GM23338 (cell line): ENCODE measurements around the gene TINAG.

Experiments used
- CREB1 ChIP-seq: fragments of 250-450 bp; sonication (Bioruptor Pico); IDR thresholded peaks from 2 replicates; pipeline ENCODE4 v1.5.0; 2020; ENCODE audit warnings: low read depth, mild to moderate bottlenecking, moderate library complexity
- CTCF ChIP-seq, 2 experiments: fragments of 200-600 bp in 1 of 2; sonication (generic) in 1 of 2; conservative IDR thresholded peaks; 2 replicates each; pipeline versions ENCODE4 v1.5.1 to v1.6.1; 2016 to 2017; ENCODE audit warnings: antibody characterized with exemption in 2 of 2, low read depth in 2 of 2, mild to moderate bottlenecking in 2 of 2, moderate library complexity in 1 of 2
- EZH2 ChIP-seq: fragments of 200-600 bp; sonication (generic); IDR thresholded peaks from one replicate; pipeline ENCODE4 v1.8.0; 2017; ENCODE audit warnings: antibody characterized with exemption, mild to moderate bottlenecking, low read depth; ENCODE audit not compliant: unreplicated experiment
- EZH2phosphoT487 ChIP-seq: fragments of 200-600 bp; sonication (generic); IDR thresholded peaks from one replicate; pipeline ENCODE4 v1.8.1; 2018; ENCODE audit warnings: antibody characterized with exemption; ENCODE audit not compliant: unreplicated experiment
- JUNB ChIP-seq: IDR thresholded peaks from one replicate; pipeline ENCODE4 v1.6.1; 2016; ENCODE audit warnings: antibody characterized with exemption; ENCODE audit not compliant: unreplicated experiment
- NANOG ChIP-seq: IDR thresholded peaks from 2 replicates; pipeline ENCODE4 v1.6.1; 2016; ENCODE audit warnings: antibody characterized with exemption, borderline replicate concordance
- POLR2AphosphoS5 ChIP-seq: IDR thresholded peaks from 2 replicates; pipeline ENCODE4 v1.6.1; 2016; ENCODE audit warnings: antibody characterized with exemption, low read depth
- REST ChIP-seq: IDR thresholded peaks from one replicate; pipeline ENCODE4 v1.6.1; 2018; ENCODE audit warnings: antibody characterized with exemption; ENCODE audit not compliant: unreplicated experiment
- STAT1 ChIP-seq: IDR thresholded peaks from one replicate; pipeline ENCODE4 v1.6.1; 2016; ENCODE audit warnings: antibody characterized with exemption; ENCODE audit not compliant: unreplicated experiment
- ZNF114 ChIP-seq: fragments of 250-450 bp; sonication (Bioruptor Pico); IDR thresholded peaks from 2 replicates; pipeline ENCODE4 v1.5.0; 2020; ENCODE audit warnings: mild to moderate bottlenecking, moderate library complexity
- ZNF331 ChIP-seq: fragments of 250-450 bp; sonication (Bioruptor Pico); IDR thresholded peaks from 2 replicates; pipeline ENCODE4 v1.5.0; 2020; ENCODE audit warnings: low read depth, mild to moderate bottlenecking, moderate library complexity
- ZNF462 ChIP-seq: fragments of 250-450 bp; sonication (Bioruptor Pico); IDR thresholded peaks from 2 replicates; pipeline ENCODE4 v1.5.0; 2020; ENCODE audit warnings: mild to moderate bottlenecking, moderate library complexity

- no peak for TF ChIP-seq POLR2AphosphoS5
- TF ChIP-seq CTCF (conservative IDR thresholded peaks at IDR 0.05; ENCODE audit: low read depth in 2 of 2) = no peak
- no peak for TF ChIP-seq ZNF331
- no peak for TF ChIP-seq REST
- TF ChIP-seq EZH2 = no peak
- no peak for TF ChIP-seq JUNB
- no peak for TF ChIP-seq EZH2phosphoT487
- no peak for TF ChIP-seq ZNF114
- TF ChIP-seq ZNF462 = no peak
- no peak for TF ChIP-seq CREB1 (CRISPR knock-in tag)
- no peak for TF ChIP-seq NANOG
- TF ChIP-seq STAT1 = no peak
Measured at GRCh38 chr6:54366667-54367327, 58.6 kb downstream of the TINAG start.
